COLO668 (cell line): ENCODE data around the gene ESR1.

ENCODE experiments used
- DNase-seq: peaks from one replicate; lab custom pipeline; 2025; ENCODE audit not compliant: unreplicated experiment; lab: John Stamatoyannopoulos, UW

Gene ESR1

DNA sequence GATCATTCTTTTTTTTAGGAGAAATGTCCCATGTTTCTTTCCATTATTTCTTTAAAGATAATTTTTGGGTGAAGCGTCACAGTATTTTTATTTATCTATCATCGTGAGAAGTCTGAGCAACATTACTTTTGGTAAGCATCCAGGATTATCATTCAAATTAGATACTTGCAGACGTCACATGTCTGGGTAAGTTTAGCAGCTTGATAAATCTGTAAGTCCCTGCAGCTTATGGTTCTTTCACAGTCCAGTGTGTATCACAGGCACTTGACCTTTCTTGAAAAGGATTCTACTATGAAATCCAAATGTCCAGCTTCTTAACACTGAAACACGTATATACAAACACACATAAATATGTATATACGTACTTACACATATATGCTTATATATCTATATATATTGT is 359.4 kb downstream of the ESR1 start:
- DNase-seq = no peak

- DNase-seq = no peak
Measured at GRCh38 chr6:152167641-152168603, 360.4 kb downstream of the ESR1 start.

- DNase-seq = no peak
Measured at GRCh38 chr6:152170313-152170701, 362.8 kb downstream of the ESR1 start.

GRCh38 chr6:152170702-152171667 is 363.5 kb downstream of the ESR1 start:
- DNase-seq = no peak

DNA sequence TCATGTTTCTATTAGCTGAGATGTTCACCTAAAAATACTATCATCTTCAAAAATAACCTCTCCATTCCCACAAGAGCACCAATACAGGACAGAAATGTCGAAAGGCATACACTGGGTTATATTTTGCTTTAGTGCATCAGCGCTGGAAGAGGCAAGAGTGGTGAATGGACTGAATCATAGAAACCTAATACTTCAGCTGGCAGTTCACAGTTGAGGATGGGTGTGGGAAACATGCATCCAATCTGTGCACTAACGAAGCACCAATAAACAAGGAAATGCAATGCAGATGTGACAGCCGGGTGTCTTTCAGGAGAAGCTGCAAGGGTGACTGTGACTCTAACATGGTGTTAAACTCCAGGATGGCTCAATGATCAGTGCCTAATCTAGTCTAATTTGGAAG is 365.8 kb downstream of the ESR1 start:
- DNase-seq = no peak

GRCh38 chr6:152173957-152174356 is 366.5 kb downstream of the ESR1 start:
- no peak for DNase-seq

DNA sequence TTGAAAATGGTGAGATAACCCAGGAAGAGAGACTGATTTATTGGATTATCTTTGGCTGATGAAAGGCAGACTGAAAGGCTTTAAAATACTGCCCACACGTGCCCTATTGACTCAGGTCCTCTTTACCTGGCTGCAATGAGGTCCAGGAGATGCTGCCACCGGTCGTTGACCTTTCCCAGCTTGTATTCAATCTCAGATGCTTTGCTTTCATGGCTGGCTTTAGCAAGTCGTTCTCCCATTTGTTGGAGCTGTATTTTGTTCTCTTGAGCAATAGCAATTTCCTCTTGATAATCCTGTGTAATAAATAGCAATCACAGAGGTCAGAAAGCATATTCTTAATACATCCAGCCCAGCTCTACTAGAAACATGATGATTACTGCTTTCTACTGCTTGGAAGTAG is 368.8 kb downstream of the ESR1 start:
- DNase-seq = no peak
